Measurements from ENCODE around the gene BTBD7.

The BTBD7 gene

DNA sequence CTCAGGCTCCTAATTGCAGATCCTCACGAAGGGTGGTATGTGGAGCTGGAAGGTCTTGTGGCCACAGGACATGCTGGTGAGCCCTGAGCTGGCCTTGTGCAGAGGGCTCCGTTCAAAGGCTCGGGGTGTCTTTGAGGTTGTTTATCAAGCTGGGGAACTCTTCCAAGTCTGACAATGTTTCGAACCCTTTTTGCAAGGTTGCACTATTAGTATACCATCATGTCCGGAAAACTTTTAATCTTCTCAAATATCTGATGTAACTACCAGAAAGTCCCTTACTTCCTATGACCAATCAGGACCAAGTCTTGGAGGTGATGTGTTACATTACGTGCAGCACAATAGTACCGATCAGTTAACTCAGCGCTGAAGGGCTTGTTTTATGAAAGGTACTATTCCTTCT is 104.3 kb downstream of the BTBD7 start:
- DNase-seq (ENCODE audit: low spot score) = no peak
- TF ChIP-seq, protein P1, sequence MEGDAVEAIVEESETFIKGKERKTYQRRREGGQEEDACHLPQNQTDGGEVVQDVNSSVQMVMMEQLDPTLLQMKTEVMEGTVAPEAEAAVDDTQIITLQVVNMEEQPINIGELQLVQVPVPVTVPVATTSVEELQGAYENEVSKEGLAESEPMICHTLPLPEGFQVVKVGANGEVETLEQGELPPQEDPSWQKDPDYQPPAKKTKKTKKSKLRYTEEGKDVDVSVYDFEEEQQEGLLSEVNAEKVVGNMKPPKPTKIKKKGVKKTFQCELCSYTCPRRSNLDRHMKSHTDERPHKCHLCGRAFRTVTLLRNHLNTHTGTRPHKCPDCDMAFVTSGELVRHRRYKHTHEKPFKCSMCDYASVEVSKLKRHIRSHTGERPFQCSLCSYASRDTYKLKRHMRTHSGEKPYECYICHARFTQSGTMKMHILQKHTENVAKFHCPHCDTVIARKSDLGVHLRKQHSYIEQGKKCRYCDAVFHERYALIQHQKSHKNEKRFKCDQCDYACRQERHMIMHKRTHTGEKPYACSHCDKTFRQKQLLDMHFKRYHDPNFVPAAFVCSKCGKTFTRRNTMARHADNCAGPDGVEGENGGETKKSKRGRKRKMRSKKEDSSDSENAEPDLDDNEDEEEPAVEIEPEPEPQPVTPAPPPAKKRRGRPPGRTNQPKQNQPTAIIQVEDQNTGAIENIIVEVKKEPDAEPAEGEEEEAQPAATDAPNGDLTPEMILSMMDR (IDR thresholded peaks at IDR 0.05; ENCODE audit: extremely low read depth, missing control alignments) = no peak

DNA sequence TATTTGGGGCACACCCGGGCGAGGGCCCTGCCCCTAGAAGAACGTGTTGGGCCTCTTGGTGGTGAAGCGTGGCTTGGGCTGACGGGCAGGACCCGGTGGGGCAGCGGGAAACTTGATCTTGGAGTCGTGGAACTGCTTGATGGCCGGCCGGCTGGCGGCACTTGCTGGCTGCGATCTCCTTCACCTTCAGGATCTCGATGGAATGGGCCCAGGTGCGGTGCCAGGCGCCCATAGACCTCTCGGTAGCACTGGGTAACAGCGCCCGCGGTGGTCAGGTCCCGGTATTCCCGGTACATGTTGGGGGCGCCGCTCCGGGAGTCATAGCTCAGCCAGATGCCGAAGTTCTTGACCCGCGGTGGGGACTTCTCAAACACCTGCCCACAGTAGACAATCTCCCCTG is 109.3 kb downstream of the BTBD7 start:
- no peak for DNase-seq (ENCODE audit: low spot score)
- TF ChIP-seq, protein P1 (IDR thresholded peaks at IDR 0.05; ENCODE audit: extremely low read depth, missing control alignments) = no peak

- no peak for DNase-seq (ENCODE audit: low spot score)
- TF ChIP-seq, protein P1 (IDR thresholded peaks at IDR 0.05; ENCODE audit: extremely low read depth, missing control alignments) = no peak
These were observed 112.3 kb downstream of the BTBD7 start for GRCh38 chr14:93220509-93220908.

GRCh38 chr14:93219103-93219726 is 113.6 kb downstream of the BTBD7 start:
- DNase-seq (ENCODE audit: low spot score) = peak; percentile 59
- TF ChIP-seq, protein P1 (IDR thresholded peaks at IDR 0.05; ENCODE audit: extremely low read depth, missing control alignments) = peak; percentile 61

GRCh38 chr14:93214598-93214997 is 118.2 kb downstream of the BTBD7 start:
- TF ChIP-seq, protein P1 (IDR thresholded peaks at IDR 0.05; ENCODE audit: extremely low read depth, missing control alignments) = no peak
- DNase-seq (ENCODE audit: low spot score) = no peak

- TF ChIP-seq, protein P1 (IDR thresholded peaks at IDR 0.05; ENCODE audit: extremely low read depth, missing control alignments) = no peak
- DNase-seq (ENCODE audit: low spot score) = peak; percentile 58
These were observed 120.4 kb downstream of the BTBD7 start for GRCh38 chr14:93212432-93212831.

GRCh38 chr14:93207468-93208308 is 125.1 kb downstream of the BTBD7 start:
- peak; percentile 64 for DNase-seq (ENCODE audit: low spot score)
- TF ChIP-seq, protein P1 (IDR thresholded peaks at IDR 0.05; ENCODE audit: extremely low read depth, missing control alignments) = peak; percentile 23

All from GM20000 (cell line).